ENCODE data around the gene XRCC5.

DNA sequence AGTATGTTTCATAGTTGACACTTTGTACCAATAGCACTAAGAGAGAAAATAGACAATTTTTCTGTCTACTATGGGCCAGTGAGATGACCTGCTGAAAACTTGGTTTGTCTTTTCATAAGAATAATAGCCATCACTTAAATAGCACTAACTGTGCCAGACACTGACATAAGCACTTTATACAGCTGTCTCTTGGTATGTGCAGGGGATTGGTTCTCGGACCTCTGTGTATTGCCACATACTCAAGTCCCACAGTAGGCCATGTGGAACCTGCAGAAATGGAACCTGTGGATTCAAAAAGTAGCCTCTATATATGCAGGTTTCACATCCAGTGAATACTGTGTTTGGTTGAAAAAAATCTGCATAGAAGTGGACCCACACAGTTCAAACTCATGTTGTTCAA, 126.7 kb downstream of the XRCC5 start:
- TF ChIP-seq, protein P1, sequence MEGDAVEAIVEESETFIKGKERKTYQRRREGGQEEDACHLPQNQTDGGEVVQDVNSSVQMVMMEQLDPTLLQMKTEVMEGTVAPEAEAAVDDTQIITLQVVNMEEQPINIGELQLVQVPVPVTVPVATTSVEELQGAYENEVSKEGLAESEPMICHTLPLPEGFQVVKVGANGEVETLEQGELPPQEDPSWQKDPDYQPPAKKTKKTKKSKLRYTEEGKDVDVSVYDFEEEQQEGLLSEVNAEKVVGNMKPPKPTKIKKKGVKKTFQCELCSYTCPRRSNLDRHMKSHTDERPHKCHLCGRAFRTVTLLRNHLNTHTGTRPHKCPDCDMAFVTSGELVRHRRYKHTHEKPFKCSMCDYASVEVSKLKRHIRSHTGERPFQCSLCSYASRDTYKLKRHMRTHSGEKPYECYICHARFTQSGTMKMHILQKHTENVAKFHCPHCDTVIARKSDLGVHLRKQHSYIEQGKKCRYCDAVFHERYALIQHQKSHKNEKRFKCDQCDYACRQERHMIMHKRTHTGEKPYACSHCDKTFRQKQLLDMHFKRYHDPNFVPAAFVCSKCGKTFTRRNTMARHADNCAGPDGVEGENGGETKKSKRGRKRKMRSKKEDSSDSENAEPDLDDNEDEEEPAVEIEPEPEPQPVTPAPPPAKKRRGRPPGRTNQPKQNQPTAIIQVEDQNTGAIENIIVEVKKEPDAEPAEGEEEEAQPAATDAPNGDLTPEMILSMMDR (IDR thresholded peaks at IDR 0.05 in 2 of 3, conservative IDR thresholded peaks at IDR 0.05 in 1 of 3; ENCODE audit: control insufficient read depth in 2 of 3, extremely low read depth in 1 of 3, insufficient read depth in 1 of 3, low read depth in 3 of 3, low read length in 3 of 3), result no peak
- TF ChIP-seq SUPT20H (IDR thresholded peaks at IDR 0.05; ENCODE audit: borderline replicate concordance, control insufficient read depth, low read depth, low read length) (no peak), JUND (IDR thresholded peaks at IDR 0.05; ENCODE audit: low read depth, low read length) (no peak), POLR2A (IDR thresholded peaks at IDR 0.05; ENCODE audit: low read depth, low read length) (no peak), RB1 (IDR thresholded peaks at IDR 0.05; ENCODE audit: borderline replicate concordance) (no peak), RELA (IDR thresholded peaks at IDR 0.05; ENCODE audit: borderline replicate concordance, partially characterized antibody) (no peak), REST (IDR thresholded peaks at IDR 0.05; ENCODE audit: low read depth, low read length) (no peak), ELK1 (IDR thresholded peaks at IDR 0.05; ENCODE audit: low read depth, low read length) (no peak), PBX3 (IDR thresholded peaks at IDR 0.05; ENCODE audit: insufficient replicate concordance, low read depth, low read length) (no peak), EZH2 (IDR thresholded peaks at IDR 0.05; ENCODE audit: borderline replicate concordance, control insufficient read depth, low read depth, low read length) (no peak)
- TF ChIP-seq, protein P2, sequence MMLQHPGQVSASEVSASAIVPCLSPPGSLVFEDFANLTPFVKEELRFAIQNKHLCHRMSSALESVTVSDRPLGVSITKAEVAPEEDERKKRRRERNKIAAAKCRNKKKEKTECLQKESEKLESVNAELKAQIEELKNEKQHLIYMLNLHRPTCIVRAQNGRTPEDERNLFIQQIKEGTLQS (IDR thresholded peaks at IDR 0.05; ENCODE audit: borderline replicate concordance, extremely low read depth, low read depth, low read length), result no peak

Measured in GM12878 (cell line).